Subcutaneous adipose tissue (tissue), 4 donors: ENCODE measurements around the gene ZNF718. TPM values are rescaled to one million over a fixed set of nuclear protein-coding genes. Genes with fewer than 3 reads are reported as not detected.

Experiments
- total RNA-seq, 4 donors: library from RNA; depleted of rRNA; stranded (reverse); fragments of >200 nt; gene quantifications; one replicate each; pipeline ENCODE4 v1.1.0, GENCODE V29; 2016
- TF ChIP-seq, protein P1 (sequence below): fragments of 450-650 bp; IDR thresholded peaks from one replicate; pipeline ENCODE4 v1.5.1; 2016; ENCODE audit warnings: low read depth, mild to moderate bottlenecking, control low read depth, antibody characterized with exemption, moderate library complexity

ZNF718 gene
- 1 to 10 TPM; 6.4 to 7.2 (median 6.9) TPM for total RNA-seq

DNA sequence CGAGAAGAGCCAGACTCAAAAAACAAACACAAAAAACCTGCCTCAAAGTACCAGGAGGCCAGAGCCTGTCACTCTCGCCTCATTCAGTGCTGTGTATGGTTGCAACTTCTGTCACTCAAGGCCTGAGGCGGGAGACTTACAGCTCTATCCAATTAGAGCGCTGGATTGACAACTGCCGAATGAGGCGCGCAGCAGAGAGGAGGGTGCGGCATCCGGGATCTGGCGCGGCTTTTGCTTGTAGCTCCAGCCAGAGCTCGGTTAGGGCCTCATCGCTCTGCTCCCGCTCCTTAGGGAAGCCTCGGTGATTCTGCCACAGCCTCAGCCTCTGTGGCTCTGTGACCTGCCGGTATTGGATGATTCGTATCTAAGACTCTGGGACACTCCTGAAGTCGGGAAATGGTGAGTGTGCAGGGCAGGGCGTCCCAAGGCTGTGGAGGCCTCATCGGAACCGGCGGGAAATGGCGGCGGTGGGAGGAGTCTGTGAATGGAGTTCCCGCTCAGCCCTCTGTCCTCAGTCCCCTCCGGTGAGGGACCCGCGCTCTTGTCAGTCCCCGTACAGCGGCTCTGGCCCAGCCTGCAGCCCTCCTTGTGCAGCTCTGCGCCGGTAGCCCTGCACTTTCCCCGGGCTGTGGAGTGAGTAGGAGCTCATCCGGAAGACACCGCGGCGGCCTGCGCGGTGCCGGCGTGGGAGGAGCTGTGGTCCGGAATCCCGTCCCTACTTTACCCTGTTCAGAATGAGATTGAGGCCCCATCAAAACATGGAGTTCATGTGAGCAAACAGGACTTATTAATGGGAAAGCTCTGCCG is at the start of gene ZNF718:
TSS of gene ZNF718 (plus strand) at position 227 of the 807 bp plus-strand sequence. CDS start at position 397, 170 bp downstream.
- TF ChIP-seq, protein P1, sequence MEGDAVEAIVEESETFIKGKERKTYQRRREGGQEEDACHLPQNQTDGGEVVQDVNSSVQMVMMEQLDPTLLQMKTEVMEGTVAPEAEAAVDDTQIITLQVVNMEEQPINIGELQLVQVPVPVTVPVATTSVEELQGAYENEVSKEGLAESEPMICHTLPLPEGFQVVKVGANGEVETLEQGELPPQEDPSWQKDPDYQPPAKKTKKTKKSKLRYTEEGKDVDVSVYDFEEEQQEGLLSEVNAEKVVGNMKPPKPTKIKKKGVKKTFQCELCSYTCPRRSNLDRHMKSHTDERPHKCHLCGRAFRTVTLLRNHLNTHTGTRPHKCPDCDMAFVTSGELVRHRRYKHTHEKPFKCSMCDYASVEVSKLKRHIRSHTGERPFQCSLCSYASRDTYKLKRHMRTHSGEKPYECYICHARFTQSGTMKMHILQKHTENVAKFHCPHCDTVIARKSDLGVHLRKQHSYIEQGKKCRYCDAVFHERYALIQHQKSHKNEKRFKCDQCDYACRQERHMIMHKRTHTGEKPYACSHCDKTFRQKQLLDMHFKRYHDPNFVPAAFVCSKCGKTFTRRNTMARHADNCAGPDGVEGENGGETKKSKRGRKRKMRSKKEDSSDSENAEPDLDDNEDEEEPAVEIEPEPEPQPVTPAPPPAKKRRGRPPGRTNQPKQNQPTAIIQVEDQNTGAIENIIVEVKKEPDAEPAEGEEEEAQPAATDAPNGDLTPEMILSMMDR: no peak

- TF ChIP-seq, protein P1: no peak
Observed at GRCh38 chr4:85951-86350, 38.4 kb upstream of the ZNF718 start.

DNA sequence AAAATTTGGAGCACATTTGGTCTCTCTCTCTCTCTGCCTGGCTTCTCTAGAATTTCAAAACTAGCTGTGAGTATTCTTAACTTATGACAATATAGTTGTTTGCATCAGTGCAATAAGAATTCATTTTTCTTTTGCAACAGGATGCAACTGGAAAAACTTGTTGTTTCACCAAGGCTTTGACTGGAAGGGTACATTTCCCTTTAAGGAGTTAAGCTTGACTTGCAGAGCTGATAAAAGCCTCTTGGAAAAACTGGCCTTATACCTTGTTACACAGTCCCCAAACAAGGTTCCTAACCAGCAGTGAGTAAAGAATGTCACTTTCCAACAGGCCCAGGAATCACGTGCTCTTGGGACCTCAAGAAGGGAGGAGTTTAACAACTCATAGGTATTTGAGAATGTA is 25.9 kb upstream of the ZNF718 start:
- TF ChIP-seq, protein P1: no peak

DNA sequence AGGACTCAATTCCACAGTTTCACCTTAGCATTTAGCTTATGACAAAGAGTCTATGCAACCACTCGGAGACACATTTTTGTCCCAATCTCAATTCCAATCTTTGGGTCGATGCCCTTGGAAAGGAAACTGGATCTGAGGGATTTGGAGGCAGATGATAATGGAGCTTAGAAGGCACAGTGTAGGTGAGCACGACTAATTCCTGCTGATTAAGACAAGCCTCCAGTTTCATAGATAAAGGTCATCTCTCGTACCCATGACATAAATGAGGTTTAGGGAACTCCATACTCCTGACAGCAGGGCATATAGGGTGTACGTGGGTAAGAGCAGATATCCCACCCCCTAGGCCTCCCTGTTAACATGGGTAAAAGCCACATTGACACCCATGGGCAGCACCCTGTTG is 24.4 kb upstream of the ZNF718 start:
- TF ChIP-seq, protein P1: no peak

GRCh38 chr4:107083-107443 is 17.2 kb upstream of the ZNF718 start:
- TF ChIP-seq, protein P1: no peak

DNA sequence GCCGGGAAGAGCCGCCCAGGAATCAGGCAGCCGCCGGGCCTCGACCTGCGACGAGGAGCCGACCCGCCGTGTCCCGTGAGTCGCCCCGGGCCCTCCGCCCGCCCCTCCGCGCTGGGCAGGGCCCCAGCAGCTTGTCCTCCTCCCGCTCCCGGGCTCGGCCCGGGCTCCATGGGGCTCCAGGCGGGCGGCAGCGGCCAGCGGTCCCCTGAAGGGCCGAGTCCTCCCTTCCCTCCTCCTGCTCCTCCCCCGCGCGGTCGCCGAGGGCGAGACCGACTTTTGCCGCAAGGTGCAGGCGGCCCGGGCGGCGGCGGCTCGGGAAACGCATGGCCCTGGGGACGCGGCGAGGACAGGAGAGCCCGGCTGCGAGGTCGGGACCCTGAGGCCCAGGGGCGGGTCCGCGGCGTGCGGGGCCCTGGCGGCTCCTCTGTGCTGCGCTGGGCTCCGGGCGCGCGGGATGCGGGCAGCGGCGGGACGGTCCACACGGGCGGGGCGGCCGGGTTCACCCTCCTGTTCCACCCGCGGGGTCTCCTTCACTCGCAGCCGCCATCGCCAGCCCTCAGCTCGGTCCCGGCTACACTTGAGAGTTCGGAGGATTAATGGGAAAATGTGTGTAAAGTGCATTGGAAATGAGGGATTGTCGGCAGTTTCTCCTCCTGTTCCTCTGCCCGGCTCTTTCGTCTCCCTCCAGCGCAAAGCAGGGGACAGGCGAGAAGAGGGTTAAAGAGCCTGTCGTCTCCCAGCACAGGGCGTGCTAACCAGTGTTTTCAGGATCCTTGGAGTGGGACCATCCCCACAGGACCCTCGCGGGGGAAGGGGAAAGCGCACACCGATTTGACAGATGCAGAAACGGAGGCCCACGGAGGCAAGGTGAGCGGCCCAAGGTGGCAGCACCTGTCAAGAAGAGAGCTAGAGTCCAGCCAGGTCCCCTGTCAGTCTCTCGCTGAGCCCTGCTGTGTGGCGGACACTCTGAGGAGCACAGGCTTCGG is 16.6 kb upstream of the ZNF718 start:
- TF ChIP-seq, protein P1: no peak

DNA sequence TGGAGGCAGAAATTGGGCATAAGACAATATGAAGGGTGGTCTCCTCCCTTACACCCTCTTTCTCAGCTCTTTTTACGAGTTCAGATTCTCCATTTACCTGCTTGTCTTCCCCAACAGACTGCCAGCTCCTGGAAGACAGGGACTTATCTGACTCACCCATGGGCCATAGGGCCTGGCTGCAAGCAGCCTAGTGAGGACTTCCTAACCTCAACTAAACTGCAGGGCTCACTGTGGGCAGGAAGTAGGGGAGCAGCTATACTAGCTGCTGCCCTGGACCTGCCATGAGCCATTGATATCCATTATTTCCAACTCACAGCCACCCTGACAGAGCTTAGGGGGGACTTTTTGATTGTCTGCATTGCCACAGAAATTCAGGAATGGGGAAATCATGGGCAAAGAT is 11.5 kb upstream of the ZNF718 start:
- TF ChIP-seq, protein P1: no peak
